CD14-positive monocyte (primary cell): ENCODE results near the gene ZDHHC3. TPM values are rescaled to one million over a fixed set of nuclear protein-coding genes. Genes with fewer than 3 reads are reported as not detected.

Experiments used
- DNase-seq, 3 donors: peaks; one replicate each; pipeline ENCODE4 v3.0.0-alpha.2; 2011 to 2022
- H2AFZ ChIP-seq: 2 replicates; pipeline ENCODE4 v1.6.0; 2012; ENCODE audit warnings: mild to moderate bottlenecking, low read depth, low read length, inconsistent platforms; ENCODE audit not compliant: insufficient read depth, poor library complexity, severe bottlenecking
- H3K27ac ChIP-seq, 2 donors: 1 replicate in 1 of 2; 2 replicates in 1 of 2; pipeline ENCODE4 v1.5.1; 2012 to 2013; ENCODE audit warnings: low read length in 2 of 2, control low read depth in 1 of 2, inconsistent platforms in 1 of 2, low read depth in 1 of 2, mild to moderate bottlenecking in 1 of 2
- H3K27me3 ChIP-seq, 2 donors: one replicate each; pipeline versions ENCODE4 v1.6.0 to v1.6.1; 2011 to 2013; ENCODE audit warnings: low read length in 2 of 2; ENCODE audit not compliant: control insufficient read depth in 2 of 2, insufficient read depth in 2 of 2
- H3K36me3 ChIP-seq, 2 donors: replicated peaks in 1 of 2; 1 replicate in 1 of 2; 2 replicates in 1 of 2; pipeline versions ENCODE4 v1.5.1 to v1.6.1; 2012 to 2013; ENCODE audit warnings: low read length in 2 of 2, control low read depth in 1 of 2, inconsistent platforms in 1 of 2, mild to moderate bottlenecking in 1 of 2; ENCODE audit not compliant: insufficient read depth in 2 of 2, control insufficient read depth in 1 of 2
- H3K4me1 ChIP-seq, 2 donors: 1 replicate in 1 of 2; 2 replicates in 1 of 2; pipeline versions ENCODE4 v1.5.1 to v1.6.1; 2012 to 2013; ENCODE audit warnings: low read length in 2 of 2, control low read depth in 1 of 2, inconsistent platforms in 1 of 2, mild to moderate bottlenecking in 1 of 2, moderate library complexity in 1 of 2; ENCODE audit not compliant: insufficient read depth in 2 of 2, control insufficient read depth in 1 of 2
- H3K4me2 ChIP-seq: replicated peaks from 2 replicates; pipeline ENCODE3; 2012; ENCODE audit warnings: low read length, moderate library complexity, mild to moderate bottlenecking; ENCODE audit not compliant: poor library complexity, severe bottlenecking; ENCODE audit errors: extremely low read depth
- H3K4me3 ChIP-seq, 3 experiments: fragments of 200-600 bp in 1 of 3; sonication (generic) in 1 of 3; replicated peaks in 1 of 3; 1 replicate in 2 of 3; 2 replicates in 1 of 3; pipeline ENCODE4 v1.5.1; 2011 to 2013; ENCODE audit warnings: low read length in 3 of 3, mild to moderate bottlenecking in 3 of 3, control low read depth in 2 of 3, low read depth in 2 of 3, inconsistent platforms in 1 of 3, moderate library complexity in 1 of 3
- H3K79me2 ChIP-seq: 2 replicates; pipeline ENCODE4 v1.6.0; 2012; ENCODE audit warnings: mild to moderate bottlenecking, control low read depth, inconsistent platforms, low read length, moderate library complexity; ENCODE audit not compliant: insufficient read depth
- H3K9ac ChIP-seq: 2 replicates; pipeline ENCODE4 v1.6.0; 2017; ENCODE audit warnings: low read length, mild to moderate bottlenecking; ENCODE audit not compliant: insufficient read depth, poor library complexity, severe bottlenecking
- H3K9me3 ChIP-seq, 2 donors: replicated peaks in 1 of 2; 1 replicate in 1 of 2; 2 replicates in 1 of 2; pipeline versions ENCODE4 v1.5.1 to v1.6.1; 2012 to 2013; ENCODE audit warnings: low read length in 2 of 2, control low read depth in 1 of 2; ENCODE audit not compliant: control insufficient read depth in 1 of 2, insufficient read depth in 1 of 2
- H4K20me1 ChIP-seq: 2 replicates; pipeline ENCODE4 v1.6.0; 2012; ENCODE audit warnings: mild to moderate bottlenecking, low read length, control low read depth, moderate library complexity; ENCODE audit not compliant: insufficient read depth
- H3K27ac Mint-ChIP-seq, 7 donors: one replicate each; pipeline ENCODE4 v1.8.0; 2020; ENCODE audit warnings: mild to moderate bottlenecking in 7 of 7, mixed read lengths in 7 of 7, moderate library complexity in 6 of 7, inconsistent platforms in 2 of 7
- H3K27me3 Mint-ChIP-seq, 3 donors: one replicate each; pipeline ENCODE4 v1.8.0; 2021 to 2022; ENCODE audit warnings: low read depth in 3 of 3, mild to moderate bottlenecking in 3 of 3, mixed read lengths in 3 of 3, moderate library complexity in 3 of 3, inconsistent platforms in 1 of 3
- H3K36me3 Mint-ChIP-seq, 2 donors: one replicate each; pipeline ENCODE4 v1.8.0; 2020; ENCODE audit warnings: mixed read lengths in 2 of 2, inconsistent platforms in 1 of 2, mild to moderate bottlenecking in 1 of 2
- H3K4me1 Mint-ChIP-seq: one replicate; pipeline ENCODE4 v1.8.0; 2020; ENCODE audit warnings: mild to moderate bottlenecking, mixed read lengths
- H3K4me3 Mint-ChIP-seq, 2 donors: one replicate each; pipeline ENCODE4 v1.8.0; 2020; ENCODE audit warnings: mild to moderate bottlenecking in 2 of 2, mixed read lengths in 2 of 2, moderate library complexity in 1 of 2
- H3K9me3 Mint-ChIP-seq, 7 donors: one replicate each; pipeline ENCODE4 v1.8.0; 2020 to 2022; ENCODE audit warnings: mixed read lengths in 7 of 7, mild to moderate bottlenecking in 6 of 7, moderate library complexity in 6 of 7, inconsistent platforms in 2 of 7
- WGBS: methylation state at CpG from one replicate; pipeline ENCODE4 v1.1.5; 2013; ENCODE audit warnings: missing lambda C conversion rate; ENCODE audit not compliant: insufficient coverage; 5-methylcytosine and 5-hydroxymethylcytosine counted together
- intact Hi-C, 2 donors: fragments of 100-400 bp; cut with micrococcal nuclease; formaldehyde crosslinking; loops; one replicate each; pipeline versions ENCODE4 v1.15.0 to v1.15.1; 2023
- polyA plus RNA-seq, 3 donors: library from polyadenylated mRNA; depleted of rRNA in 1 of 3; unstranded in 2 of 3; stranded (reverse) in 1 of 3; fragments of 300-500 nt in 2 of 3; fragments of >200 nt in 1 of 3; fragmentation: Illumina TruSeq in 2 of 3; gene quantifications; 1 replicate in 2 of 3; 2 replicates in 1 of 3; pipeline ENCODE4 v1.2.3, GENCODE V29; 2012 to 2021
- TF ChIP-seq, protein P1 (sequence below): fragments of 200-600 bp; IDR thresholded peaks from one replicate; pipeline ENCODE4 v1.8.0; 2022; ENCODE audit warnings: antibody characterized with exemption, mild to moderate bottlenecking

ZDHHC3 gene
- polyA plus RNA-seq, 3 donors: 52.1 to 72.6 (median 61.3) TPM

GRCh38 chr3:44903751-44904150 is 72.2 kb downstream of the ZDHHC3 start:
- Histone ChIP-seq H3K27ac (no peak overlapping the region), H3K9me3 (no peaks in the 10 kb centered on the region), H4K20me1 (no peaks in the 10 kb centered on the region), H3K4me1 (no peaks in the 10 kb centered on the region), H3K36me3 (no peaks in the 10 kb centered on the region), H3K79me2 (no peaks in the 10 kb centered on the region), H3K4me3 (no peak overlapping the region), H3K27me3 (peaks cover 0 to 2% of the 10 kb centered on the region in 2 donors), H2AFZ (no peak overlapping the region), H3K4me2 (no peak overlapping the region), H3K9ac (no peak overlapping the region)
- Mint-ChIP-seq H3K27ac (no peak overlapping the region), H3K36me3 (no peaks in the 10 kb centered on the region), H3K4me1 (no peaks in the 10 kb centered on the region), H3K9me3 (peaks cover 0 to 12% (median 3%) of the 10 kb centered on the region in 7 donors), H3K27me3 (peaks cover 0 to 20% (median 2%) of the 10 kb centered on the region in 3 donors), H3K4me3 (no peak overlapping the region)
- DNase-seq: no peak
- WGBS: 96% methylated on average over 14 of the region's 15 CpGs
- intact Hi-C loops: no loop called here
- TF ChIP-seq, protein P1, sequence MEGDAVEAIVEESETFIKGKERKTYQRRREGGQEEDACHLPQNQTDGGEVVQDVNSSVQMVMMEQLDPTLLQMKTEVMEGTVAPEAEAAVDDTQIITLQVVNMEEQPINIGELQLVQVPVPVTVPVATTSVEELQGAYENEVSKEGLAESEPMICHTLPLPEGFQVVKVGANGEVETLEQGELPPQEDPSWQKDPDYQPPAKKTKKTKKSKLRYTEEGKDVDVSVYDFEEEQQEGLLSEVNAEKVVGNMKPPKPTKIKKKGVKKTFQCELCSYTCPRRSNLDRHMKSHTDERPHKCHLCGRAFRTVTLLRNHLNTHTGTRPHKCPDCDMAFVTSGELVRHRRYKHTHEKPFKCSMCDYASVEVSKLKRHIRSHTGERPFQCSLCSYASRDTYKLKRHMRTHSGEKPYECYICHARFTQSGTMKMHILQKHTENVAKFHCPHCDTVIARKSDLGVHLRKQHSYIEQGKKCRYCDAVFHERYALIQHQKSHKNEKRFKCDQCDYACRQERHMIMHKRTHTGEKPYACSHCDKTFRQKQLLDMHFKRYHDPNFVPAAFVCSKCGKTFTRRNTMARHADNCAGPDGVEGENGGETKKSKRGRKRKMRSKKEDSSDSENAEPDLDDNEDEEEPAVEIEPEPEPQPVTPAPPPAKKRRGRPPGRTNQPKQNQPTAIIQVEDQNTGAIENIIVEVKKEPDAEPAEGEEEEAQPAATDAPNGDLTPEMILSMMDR: no peak

DNA sequence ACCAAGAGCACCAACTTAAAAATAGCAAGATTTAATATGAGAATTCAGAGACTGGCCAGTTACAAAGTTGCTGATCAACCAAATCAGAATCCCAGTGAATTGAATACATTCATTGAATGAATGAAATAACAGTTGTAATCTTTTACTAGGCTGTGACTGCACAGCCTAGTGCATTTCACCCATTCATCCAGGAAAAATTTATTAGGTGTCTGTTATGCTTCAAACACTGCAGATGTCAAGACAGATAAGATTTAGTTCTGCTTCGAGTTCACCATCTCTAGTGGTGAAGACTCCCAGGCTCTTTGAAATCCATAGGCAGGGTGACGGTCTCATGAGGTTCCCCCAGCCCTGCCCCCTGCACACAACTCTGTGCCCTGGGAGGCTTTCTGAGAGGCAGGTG is 72.7 kb downstream of the ZDHHC3 start:
- no peaks in the 10 kb centered on the region for H3K4me1 Mint-ChIP-seq
- H3K27me3 Mint-ChIP-seq: peaks cover 0 to 18% (median 1%) of the 10 kb centered on the region in 3 donors
- intact Hi-C loops: no loop called here
- no peak overlapping the region for H3K4me3 ChIP-seq
- H3K4me3 Mint-ChIP-seq: no peak overlapping the region
- H3K36me3 ChIP-seq: no peaks in the 10 kb centered on the region
- TF ChIP-seq, protein P1: no peak
- H3K4me2 ChIP-seq: no peak overlapping the region
- peaks cover 0 to 11% (median 3%) of the 10 kb centered on the region in 7 donors for H3K9me3 Mint-ChIP-seq
- no peaks in the 10 kb centered on the region for H4K20me1 ChIP-seq
- no peaks in the 10 kb centered on the region for H3K79me2 ChIP-seq
- 10% methylated on average over 2 of the region's 2 CpGs for WGBS
- H3K27ac Mint-ChIP-seq: no peak overlapping the region
- H2AFZ ChIP-seq: no peak overlapping the region
- DNase-seq: no peak
- no peaks in the 10 kb centered on the region for H3K36me3 Mint-ChIP-seq
- no peaks in the 10 kb centered on the region for H3K27me3 ChIP-seq
- no peak overlapping the region for H3K27ac ChIP-seq
- H3K9ac ChIP-seq: no peak overlapping the region
- no peaks in the 10 kb centered on the region for H3K9me3 ChIP-seq
- H3K4me1 ChIP-seq: no peaks in the 10 kb centered on the region
